ENCODE data around the gene LAMC2.

GRCh38 chr1:183259924-183260323 lies 73.9 kb downstream of the LAMC2 start:
- TF ChIP-seq, protein P1, sequence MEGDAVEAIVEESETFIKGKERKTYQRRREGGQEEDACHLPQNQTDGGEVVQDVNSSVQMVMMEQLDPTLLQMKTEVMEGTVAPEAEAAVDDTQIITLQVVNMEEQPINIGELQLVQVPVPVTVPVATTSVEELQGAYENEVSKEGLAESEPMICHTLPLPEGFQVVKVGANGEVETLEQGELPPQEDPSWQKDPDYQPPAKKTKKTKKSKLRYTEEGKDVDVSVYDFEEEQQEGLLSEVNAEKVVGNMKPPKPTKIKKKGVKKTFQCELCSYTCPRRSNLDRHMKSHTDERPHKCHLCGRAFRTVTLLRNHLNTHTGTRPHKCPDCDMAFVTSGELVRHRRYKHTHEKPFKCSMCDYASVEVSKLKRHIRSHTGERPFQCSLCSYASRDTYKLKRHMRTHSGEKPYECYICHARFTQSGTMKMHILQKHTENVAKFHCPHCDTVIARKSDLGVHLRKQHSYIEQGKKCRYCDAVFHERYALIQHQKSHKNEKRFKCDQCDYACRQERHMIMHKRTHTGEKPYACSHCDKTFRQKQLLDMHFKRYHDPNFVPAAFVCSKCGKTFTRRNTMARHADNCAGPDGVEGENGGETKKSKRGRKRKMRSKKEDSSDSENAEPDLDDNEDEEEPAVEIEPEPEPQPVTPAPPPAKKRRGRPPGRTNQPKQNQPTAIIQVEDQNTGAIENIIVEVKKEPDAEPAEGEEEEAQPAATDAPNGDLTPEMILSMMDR (IDR thresholded peaks at IDR 0.05) = no peak
- no peak for TF ChIP-seq POLR2A (IDR thresholded peaks at IDR 0.05)
- no peak for TF ChIP-seq EP300 (IDR thresholded peaks at IDR 0.05)

All from ovary (tissue), 3 donors.